GM18867 (cell line): ENCODE data around the gene FGFR3.

Experiments
- ATAC-seq: cut with Tn5 transposase; IDR thresholded peaks from one replicate; pipeline ENCODE4 v1.9.1; 2021; ENCODE audit warnings: mild to moderate bottlenecking, moderate library complexity; ENCODE audit not compliant: unreplicated experiment

Gene FGFR3

DNA sequence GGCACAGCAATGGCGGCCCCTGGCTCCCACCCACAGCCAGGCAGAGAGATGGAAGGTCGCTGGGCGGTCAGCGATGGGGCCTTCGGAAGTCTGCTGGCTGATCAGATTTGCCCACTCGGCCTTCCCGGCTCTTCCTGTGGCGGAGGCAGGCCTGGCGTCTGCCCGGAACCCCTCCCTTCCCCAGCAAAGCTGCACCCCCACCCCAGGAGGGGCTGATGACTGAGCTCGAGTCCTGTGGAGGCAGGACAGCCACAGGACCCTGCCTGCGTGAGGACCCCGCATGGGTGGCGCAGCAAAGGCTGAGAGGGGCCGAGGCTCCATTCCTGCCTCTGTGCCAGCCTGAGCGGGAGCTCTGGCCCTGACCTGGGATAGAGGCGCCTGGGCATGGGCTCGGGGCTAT, 37.0 kb upstream of the FGFR3 start:
- no peak for ATAC-seq

GRCh38 chr4:1756893-1757779, 36.0 kb upstream of the FGFR3 start:
- ATAC-seq: no peak

GRCh38 chr4:1757836-1758235, 35.3 kb upstream of the FGFR3 start:
- ATAC-seq: no peak

DNA sequence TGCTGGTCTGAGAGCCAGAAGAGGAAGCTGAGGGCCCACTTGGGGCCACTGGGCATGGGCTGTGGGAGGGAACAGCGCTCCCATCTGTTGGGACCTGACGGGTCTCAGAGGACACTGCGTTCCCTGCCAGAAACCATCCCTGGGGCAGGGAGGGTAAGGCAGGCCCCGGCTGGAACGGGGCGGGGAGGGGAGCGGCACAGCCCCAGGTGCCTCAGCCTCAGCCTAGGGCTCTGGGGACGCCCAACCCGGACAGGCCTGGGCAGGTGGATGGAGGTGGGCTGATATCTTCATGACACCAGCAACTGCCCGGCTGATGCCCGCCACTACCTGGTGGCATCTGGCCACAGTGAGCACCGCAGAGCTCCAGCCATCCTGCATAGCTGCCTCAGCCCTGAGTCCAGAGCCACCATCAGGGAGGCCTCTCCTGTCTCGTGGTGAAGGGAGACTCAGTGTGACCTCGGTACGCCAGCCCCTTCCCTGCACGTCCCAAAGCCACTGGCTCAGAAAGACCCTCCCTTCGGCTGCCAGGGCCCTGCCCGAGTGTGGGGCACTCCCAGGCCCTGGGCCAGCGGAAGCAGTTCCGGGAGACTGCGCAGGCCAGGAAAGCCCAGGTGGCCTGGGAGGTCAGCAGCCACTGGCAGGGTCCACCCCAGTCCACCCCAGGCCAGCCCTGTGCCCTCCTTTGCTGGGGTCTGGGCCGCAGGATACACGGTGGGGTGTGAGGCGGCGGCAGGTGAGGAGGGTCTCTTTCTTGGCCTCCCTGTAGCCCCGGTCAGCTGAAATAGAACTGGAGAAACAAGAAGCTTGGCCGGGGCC, 34.6 kb upstream of the FGFR3 start:
- no peak for ATAC-seq

- ATAC-seq: no peak
Measured at GRCh38 chr4:1759170-1759817, 33.8 kb upstream of the FGFR3 start.

DNA sequence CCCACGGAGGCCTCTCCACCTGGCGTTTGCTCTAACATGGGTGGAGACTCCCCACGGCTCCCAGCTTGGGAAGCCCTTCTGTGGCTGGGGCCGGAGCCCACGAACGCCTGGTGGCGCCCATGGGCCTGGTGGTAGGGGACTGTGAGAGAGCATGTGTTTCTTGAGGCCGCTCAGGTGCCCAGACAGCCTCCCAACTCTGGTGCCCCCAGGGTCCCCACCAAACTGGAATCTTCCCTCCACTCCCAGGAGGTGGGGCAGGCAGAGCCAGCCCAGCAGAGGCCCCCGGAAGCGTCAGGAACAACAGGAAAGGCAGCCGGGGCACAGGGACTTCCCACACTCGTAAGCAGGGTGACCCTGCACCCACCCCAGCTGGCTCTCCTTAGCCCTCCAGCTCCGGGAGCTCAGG, 33.3 kb upstream of the FGFR3 start:
- ATAC-seq: no peak

- ATAC-seq: no peak
Measured at GRCh38 chr4:1760521-1761071, 32.5 kb upstream of the FGFR3 start.

GRCh38 chr4:1761130-1761689, 31.9 kb upstream of the FGFR3 start:
- ATAC-seq: no peak

GRCh38 chr4:1762264-1763010, 30.7 kb upstream of the FGFR3 start:
- no peak for ATAC-seq

- ATAC-seq: no peak
Measured at GRCh38 chr4:1763070-1763549, 30.0 kb upstream of the FGFR3 start.

GRCh38 chr4:1763550-1764080, 29.5 kb upstream of the FGFR3 start:
- ATAC-seq: no peak

DNA sequence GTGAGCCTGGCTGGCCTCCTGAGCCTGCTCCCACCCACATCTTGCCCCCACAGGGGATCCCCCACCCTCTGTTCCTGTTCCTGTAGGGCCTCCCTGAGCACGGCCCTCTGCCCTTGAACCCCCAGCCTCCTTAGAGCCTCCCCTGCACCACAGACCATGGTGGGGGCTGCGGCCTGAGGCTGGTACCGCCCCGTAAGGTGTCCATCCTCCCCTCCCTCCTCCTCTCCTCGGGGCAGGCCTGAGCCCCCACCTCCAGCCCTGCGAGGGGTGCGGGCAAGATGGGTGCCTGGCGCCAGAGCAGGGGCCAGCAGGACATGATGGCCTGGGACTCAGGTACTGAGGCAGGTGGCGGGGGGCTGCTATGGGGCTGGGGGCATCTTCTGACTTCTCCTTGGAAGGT, 28.4 kb upstream of the FGFR3 start:
- no peak for ATAC-seq

DNA sequence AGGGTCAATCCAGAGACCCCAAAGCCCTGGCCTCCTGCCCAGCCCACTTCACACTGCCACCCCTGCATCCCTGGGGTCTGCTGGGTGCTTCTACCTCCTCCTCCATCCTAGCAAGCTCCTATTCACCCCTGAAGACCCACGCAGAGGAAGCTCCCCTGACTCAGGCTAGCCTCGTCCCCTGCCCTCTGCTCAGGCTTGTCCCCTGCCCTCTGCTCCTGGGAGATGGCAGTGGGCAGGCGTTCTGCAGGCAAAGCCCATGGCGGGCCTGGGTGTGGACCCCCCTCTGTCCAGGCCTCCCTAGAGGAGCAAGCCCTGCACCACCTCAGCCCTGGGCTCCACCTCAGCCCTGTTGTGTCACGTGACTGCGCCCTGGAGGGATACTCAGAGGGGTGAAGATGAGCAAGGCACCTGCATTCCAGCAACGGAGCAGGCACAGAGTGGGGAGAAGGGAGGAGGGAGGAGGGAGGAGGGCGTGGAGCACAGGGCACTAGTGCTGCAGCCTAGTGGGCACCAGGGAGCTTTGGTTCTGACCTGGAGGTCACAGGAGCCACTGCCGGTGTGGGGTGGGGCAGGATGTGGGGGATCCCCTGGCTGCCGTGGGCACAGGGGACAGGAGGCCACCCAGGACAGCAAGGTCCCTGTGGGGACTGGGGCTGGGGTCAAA, 27.6 kb upstream of the FGFR3 start:
- no peak for ATAC-seq

DNA sequence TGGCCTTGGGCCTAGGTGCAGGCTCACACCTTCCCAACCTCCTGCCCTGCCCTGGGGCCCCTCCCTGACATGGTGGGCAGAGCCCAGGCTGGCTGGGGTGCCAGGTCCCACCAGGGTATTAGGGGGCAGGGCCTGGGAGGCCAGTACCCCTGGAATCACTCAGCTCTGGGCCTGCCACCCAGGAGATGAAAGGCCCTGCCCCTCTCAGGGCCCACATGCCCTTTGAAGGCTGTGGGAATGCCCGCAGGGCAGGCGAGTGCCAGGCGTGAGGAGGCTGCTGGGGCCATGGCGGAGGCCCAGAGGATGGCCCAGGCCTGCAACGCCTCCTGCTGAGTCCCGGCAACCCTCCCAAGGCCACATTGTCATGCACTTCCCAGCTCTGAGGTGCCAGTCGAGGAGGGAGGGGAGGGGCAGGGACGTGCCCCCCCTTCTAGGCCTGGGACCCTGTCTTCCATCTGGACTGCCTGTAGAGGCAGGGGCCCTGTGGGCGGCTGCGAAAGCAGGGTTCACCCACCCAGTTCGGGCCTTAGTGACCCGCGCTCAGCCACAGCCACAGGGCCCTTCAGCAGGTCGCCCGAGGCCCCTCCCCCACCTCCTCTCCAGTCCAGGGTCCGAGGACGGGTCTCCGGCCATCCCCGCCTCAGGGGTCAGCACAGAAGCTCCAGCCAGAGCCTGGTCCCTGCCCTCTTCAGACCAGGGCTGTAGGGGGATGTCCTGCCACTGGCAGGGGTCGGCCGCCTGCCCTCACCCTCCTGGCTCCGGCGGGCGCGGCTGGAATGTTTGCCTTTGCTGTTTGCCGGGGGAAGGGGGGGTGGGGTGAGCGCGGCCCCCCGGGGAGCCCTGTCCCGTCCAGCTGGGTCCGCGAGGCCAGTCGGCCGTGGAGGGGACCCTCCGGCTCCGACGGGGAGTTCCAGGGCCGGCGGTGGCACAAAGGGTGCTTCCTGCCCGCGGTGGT, 26.7 kb upstream of the FGFR3 start:
- ATAC-seq: no peak

- no peak for ATAC-seq
Measured at GRCh38 chr4:1767061-1767769, 25.9 kb upstream of the FGFR3 start.

- no peak for ATAC-seq
Measured at GRCh38 chr4:1767770-1768366, 25.2 kb upstream of the FGFR3 start.

- ATAC-seq: no peak
Measured at GRCh38 chr4:1768367-1769034, 24.6 kb upstream of the FGFR3 start.
